Central memory CD8-positive, alpha-beta T cell (primary cell): Measurements from ENCODE around the gene DDX52.
"Not testable (repeated sequence)": the region's sequence is repeated elsewhere in the genome, so short reads cannot be mapped to it uniquely, and the experiment has no call there.

Source experiments
- ATAC-seq: fragments of 150-1000 bp; cut with Tn5 transposase; replicated peaks from 2 replicates; pipeline ENCODE4 v1.10.0; 2022; ENCODE audit warnings: mild to moderate bottlenecking, moderate FRiP score, moderate number of reproducible peaks; ENCODE audit not compliant: poor library complexity, severe bottlenecking; ENCODE audit errors: extremely low read depth
- DNase-seq, 2 donors: peaks; one replicate each; pipeline ENCODE4 v3.0.0; 2021; ENCODE audit warnings: low spot score in 2 of 2
- H3K27ac Mint-ChIP-seq: one replicate; pipeline ENCODE4 v1.8.0; 2022; ENCODE audit warnings: low read depth, mild to moderate bottlenecking, moderate library complexity, mixed read lengths
- H3K27me3 Mint-ChIP-seq: one replicate; pipeline ENCODE4 v1.8.0; 2022; ENCODE audit warnings: mixed read lengths
- H3K36me3 Mint-ChIP-seq: one replicate; pipeline ENCODE4 v1.8.0; 2022; ENCODE audit warnings: mild to moderate bottlenecking, moderate library complexity, mixed read lengths; ENCODE audit not compliant: insufficient read depth
- H3K4me1 Mint-ChIP-seq: one replicate; pipeline ENCODE4 v1.8.0; 2022; ENCODE audit warnings: mixed read lengths
- H3K4me3 Mint-ChIP-seq: one replicate; pipeline ENCODE4 v1.8.0; 2022; ENCODE audit warnings: mild to moderate bottlenecking, moderate library complexity, mixed read lengths
- H3K9me3 Mint-ChIP-seq: one replicate; pipeline ENCODE4 v1.8.0; 2022; ENCODE audit warnings: mixed read lengths

Gene DDX52, protein sequence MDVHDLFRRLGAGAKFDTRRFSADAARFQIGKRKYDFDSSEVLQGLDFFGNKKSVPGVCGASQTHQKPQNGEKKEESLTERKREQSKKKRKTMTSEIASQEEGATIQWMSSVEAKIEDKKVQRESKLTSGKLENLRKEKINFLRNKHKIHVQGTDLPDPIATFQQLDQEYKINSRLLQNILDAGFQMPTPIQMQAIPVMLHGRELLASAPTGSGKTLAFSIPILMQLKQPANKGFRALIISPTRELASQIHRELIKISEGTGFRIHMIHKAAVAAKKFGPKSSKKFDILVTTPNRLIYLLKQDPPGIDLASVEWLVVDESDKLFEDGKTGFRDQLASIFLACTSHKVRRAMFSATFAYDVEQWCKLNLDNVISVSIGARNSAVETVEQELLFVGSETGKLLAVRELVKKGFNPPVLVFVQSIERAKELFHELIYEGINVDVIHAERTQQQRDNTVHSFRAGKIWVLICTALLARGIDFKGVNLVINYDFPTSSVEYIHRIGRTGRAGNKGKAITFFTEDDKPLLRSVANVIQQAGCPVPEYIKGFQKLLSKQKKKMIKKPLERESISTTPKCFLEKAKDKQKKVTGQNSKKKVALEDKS

DNA sequence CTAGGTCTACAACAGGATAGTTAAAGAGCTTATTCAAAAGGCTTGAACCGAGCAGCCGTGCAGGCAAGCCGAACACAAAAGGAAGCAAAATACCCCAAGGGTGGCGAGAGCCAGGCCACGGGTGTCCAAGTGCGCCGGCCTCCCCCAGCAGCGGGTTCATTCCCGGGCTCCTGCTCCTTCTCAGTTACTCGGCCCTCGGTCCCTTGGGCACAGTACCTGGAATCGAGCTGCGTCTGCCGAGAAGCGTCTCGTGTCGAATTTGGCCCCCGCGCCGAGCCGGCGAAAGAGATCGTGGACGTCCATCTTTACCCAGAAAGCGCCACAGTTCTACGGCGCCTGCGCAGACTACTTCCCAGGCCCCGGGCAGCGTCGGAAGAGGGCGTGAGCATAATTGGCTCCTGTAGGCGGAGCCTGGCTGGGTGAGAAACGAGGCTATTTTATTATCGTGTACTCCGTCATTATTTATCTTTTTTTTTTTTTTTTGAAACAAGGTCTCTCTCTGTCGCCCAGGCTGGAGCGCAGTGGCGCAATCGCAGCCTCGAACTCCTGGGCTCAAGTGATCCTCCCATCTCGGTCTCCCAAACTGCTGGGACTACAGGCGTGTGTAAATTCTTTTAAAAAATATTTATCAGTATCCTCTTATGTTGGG lies at the start of gene DDX52:
TSS of gene DDX52 (minus strand) at position 329 of the 649 bp plus-strand sequence. CDS start at position 303, 26 bp downstream.
- Mint-ChIP-seq H3K4me1 (peaks cover 27% of the 10 kb centered on the region), H3K36me3 (peaks cover 32% of the 10 kb centered on the region), H3K27me3 (peaks cover 41% of the 10 kb centered on the region), H3K9me3 (no peaks in the 10 kb centered on the region), H3K4me3 (peak within 1 kb of the TSS; percentile 86), H3K27ac (peak within 1 kb of the TSS; percentile 88)
- DNase-seq (peak; percentile 76 to 81), ATAC-seq (peak; percentile 95)

GRCh38 chr17:37691807-37692206 lies 48.6 kb upstream of the DDX52 start:
- Mint-ChIP-seq H3K36me3 (no peaks in the 10 kb centered on the region), H3K4me1 (no peaks in the 10 kb centered on the region), H3K27me3 (peaks cover 9% of the 10 kb centered on the region), H3K9me3 (no peaks in the 10 kb centered on the region), H3K27ac (no peak overlapping the region), H3K4me3 (no peak overlapping the region)
- ATAC-seq (no peak), DNase-seq (no peak)

DNA sequence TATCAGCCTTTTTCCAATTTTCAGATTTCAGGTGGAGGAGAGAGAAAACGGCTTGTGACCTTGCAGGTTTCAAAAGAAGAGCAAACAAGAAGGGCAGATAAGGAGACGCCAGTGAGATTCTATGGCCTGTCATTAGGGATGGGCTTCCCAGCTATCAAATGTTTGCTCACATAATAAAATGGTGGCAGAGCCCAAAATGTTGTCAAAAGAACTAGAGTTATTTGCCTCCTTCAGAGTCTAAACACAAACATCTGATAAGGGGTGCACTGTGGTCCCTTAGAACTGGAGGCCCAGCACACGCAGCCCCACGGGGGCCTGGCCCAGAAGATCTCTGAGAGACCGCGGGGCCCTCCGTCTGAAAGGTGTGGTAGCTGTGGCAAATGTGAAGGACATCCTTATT lies 46.1 kb upstream of the DDX52 start:
- H3K36me3 Mint-ChIP-seq: no peaks in the 10 kb centered on the region
- no peak for DNase-seq
- no peaks in the 10 kb centered on the region for H3K9me3 Mint-ChIP-seq
- H3K4me1 Mint-ChIP-seq: no peaks in the 10 kb centered on the region
- H3K27ac Mint-ChIP-seq: no peak overlapping the region
- ATAC-seq: no peak
- H3K27me3 Mint-ChIP-seq: no peaks in the 10 kb centered on the region
- no peak overlapping the region for H3K4me3 Mint-ChIP-seq

DNA sequence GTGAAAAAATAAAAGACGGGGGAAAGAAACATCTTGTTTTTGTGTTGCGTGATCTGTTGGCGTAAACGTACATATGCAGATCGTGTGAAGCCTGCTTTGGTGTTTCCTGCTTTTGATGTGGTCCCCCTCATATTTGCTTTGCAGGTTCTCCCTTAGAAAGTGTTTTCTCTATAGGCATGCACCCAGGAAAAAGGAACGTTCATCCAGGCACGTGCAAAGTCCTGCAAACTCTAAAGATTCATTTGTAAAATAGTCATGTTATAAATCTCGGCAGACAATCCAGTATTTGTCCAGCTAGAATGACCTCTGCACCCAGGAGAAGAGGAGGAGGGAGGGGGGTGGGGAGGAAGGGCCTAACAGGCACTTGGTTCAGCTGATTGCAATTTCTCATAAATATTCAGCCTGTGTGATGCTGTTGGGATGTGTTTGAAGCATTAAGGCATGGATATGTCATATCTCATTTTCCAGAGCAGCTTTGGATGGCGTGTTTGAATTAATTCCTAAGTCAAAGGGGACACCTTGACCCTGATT lies 40.3 kb upstream of the DDX52 start:
- Mint-ChIP-seq H3K9me3 (peaks cover 3% of the 10 kb centered on the region), H3K36me3 (no peaks in the 10 kb centered on the region), H3K4me3 (no peak overlapping the region), H3K27me3 (peaks cover 10% of the 10 kb centered on the region), H3K4me1 (no peaks in the 10 kb centered on the region), H3K27ac (no peak overlapping the region)
- DNase-seq (no peak), ATAC-seq (no peak)

- H3K27me3 Mint-ChIP-seq: peaks cover 25% of the 10 kb centered on the region
- DNase-seq (no peak), ATAC-seq (no peak)
- no peak overlapping the region for H3K4me3 Mint-ChIP-seq
- H3K27ac Mint-ChIP-seq: no peak overlapping the region
- peaks cover 6% of the 10 kb centered on the region for H3K9me3 Mint-ChIP-seq
- no peaks in the 10 kb centered on the region for H3K36me3 Mint-ChIP-seq
- no peaks in the 10 kb centered on the region for H3K4me1 Mint-ChIP-seq
Measured at GRCh38 chr17:37682007-37682406, 38.8 kb upstream of the DDX52 start.

DNA sequence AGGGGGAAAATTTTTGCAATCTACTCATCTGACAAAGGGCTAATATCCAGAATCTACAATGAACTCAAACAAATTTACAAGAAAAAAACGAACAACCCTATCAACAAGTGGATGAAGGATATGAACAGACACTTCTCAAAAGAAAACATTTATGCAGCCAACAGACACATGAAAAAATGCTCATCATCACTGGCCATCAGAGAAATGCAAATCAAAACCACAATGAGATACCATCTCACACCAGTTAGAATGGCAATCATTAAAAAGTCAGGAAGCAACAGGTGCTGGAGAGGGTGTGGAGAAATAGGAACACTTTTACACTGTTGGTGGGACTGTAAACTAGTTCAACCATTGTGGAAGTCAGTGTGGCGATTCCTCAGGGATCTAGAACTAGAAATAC lies 36.7 kb upstream of the DDX52 start:
- not testable (repeated sequence) for ATAC-seq, H3K36me3 Mint-ChIP-seq, H3K9me3 Mint-ChIP-seq, H3K4me3 Mint-ChIP-seq, DNase-seq, H3K4me1 Mint-ChIP-seq, H3K27ac Mint-ChIP-seq
- peaks cover 39% of the 10 kb centered on the region for H3K27me3 Mint-ChIP-seq

- peaks cover 6% of the 10 kb centered on the region for H3K9me3 Mint-ChIP-seq
- no peak overlapping the region for H3K27ac Mint-ChIP-seq
- no peak overlapping the region for H3K4me3 Mint-ChIP-seq
- H3K4me1 Mint-ChIP-seq: no peaks in the 10 kb centered on the region
- H3K27me3 Mint-ChIP-seq: peaks cover 39% of the 10 kb centered on the region
- ATAC-seq (no peak), DNase-seq (no peak)
- no peaks in the 10 kb centered on the region for H3K36me3 Mint-ChIP-seq
Measured at GRCh38 chr17:37678036-37678435, 34.8 kb upstream of the DDX52 start.

DNA sequence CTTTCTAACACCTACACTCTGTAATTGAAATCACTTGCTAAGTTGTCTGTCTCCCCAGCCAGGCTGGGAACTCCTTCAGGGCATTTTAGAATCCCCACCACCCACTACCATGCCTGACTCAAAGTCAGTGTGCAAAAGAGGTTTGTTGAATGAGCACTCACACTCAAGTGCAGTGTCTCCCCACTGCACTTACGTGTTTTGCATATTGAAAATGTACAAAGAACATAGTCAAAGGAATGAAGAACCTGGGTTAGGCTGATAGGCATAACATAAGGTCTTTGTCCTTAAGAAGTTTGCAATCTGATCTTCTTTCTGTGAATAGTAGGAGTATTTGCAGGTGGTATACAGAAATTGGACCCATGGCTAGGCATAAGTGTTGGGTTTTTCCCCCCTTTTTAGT lies 33.8 kb upstream of the DDX52 start:
- Mint-ChIP-seq H3K36me3 (no peaks in the 10 kb centered on the region), H3K4me1 (no peaks in the 10 kb centered on the region), H3K4me3 (no peak overlapping the region), H3K27me3 (peaks cover 39% of the 10 kb centered on the region), H3K27ac (no peak overlapping the region), H3K9me3 (peaks cover 6% of the 10 kb centered on the region)
- ATAC-seq (no peak), DNase-seq (no peak)

- Mint-ChIP-seq H3K4me3 (no peak overlapping the region), H3K4me1 (no peaks in the 10 kb centered on the region), H3K9me3 (peaks cover 6% of the 10 kb centered on the region), H3K27ac (no peak overlapping the region), H3K36me3 (no peaks in the 10 kb centered on the region), H3K27me3 (peaks cover 39% of the 10 kb centered on the region)
- DNase-seq: no peak
- no peak for ATAC-seq
Measured at GRCh38 chr17:37676115-37676925, 33.1 kb upstream of the DDX52 start.

DNA sequence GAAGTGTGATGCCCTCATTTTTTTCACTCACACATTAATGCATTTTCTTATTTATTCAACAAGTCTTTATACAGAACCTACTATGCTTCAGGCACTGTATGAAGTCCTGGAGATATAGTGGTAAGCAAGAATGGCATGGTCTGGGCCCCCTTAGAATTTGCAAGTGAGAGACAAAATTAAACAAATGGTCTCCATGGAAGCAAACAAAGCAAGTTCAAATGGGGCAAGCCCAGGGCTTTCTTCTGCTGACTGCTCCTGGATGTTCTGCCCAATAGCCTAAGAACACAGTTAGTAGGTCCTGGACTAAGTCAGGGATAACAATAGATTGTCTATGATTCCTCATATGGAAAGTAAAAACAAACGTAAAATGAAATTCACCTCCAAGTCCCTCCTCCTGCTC lies 31.3 kb upstream of the DDX52 start:
- DNase-seq (no peak), ATAC-seq (no peak)
- no peaks in the 10 kb centered on the region for H3K36me3 Mint-ChIP-seq
- peaks cover 39% of the 10 kb centered on the region for H3K27me3 Mint-ChIP-seq
- peaks cover 6% of the 10 kb centered on the region for H3K9me3 Mint-ChIP-seq
- H3K4me1 Mint-ChIP-seq: no peaks in the 10 kb centered on the region
- H3K4me3 Mint-ChIP-seq: no peak overlapping the region
- no peak overlapping the region for H3K27ac Mint-ChIP-seq

DNA sequence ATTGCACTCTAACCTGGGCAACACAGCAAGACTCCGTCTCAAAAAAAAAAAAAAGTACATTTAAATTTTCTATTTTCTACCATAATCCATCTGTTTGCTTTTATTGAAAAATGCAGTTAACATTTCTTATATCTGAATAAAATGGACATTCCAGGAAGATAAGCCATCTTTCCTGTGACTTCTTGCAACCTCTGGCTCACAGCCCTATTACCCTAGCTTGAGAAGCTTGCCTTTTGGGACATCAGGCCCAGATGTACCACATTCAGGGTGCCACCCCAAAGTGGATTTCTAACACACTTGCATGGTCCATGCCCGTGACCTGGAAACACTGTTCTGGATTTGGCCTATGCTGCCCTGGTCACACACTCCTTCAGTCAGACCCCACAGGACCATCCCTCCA lies 30.1 kb upstream of the DDX52 start:
- no peak for DNase-seq
- H3K4me1 Mint-ChIP-seq: no peaks in the 10 kb centered on the region
- H3K36me3 Mint-ChIP-seq: no peaks in the 10 kb centered on the region
- no peak for ATAC-seq
- peaks cover 28% of the 10 kb centered on the region for H3K27me3 Mint-ChIP-seq
- H3K9me3 Mint-ChIP-seq: peaks cover 2% of the 10 kb centered on the region
- no peak overlapping the region for H3K27ac Mint-ChIP-seq
- H3K4me3 Mint-ChIP-seq: no peak overlapping the region

- no peaks in the 10 kb centered on the region for H3K9me3 Mint-ChIP-seq
- no peak overlapping the region for H3K4me3 Mint-ChIP-seq
- DNase-seq (no peak), ATAC-seq (no peak)
- H3K4me1 Mint-ChIP-seq: no peaks in the 10 kb centered on the region
- H3K27me3 Mint-ChIP-seq: peaks cover 20% of the 10 kb centered on the region
- no peak overlapping the region for H3K27ac Mint-ChIP-seq
- no peaks in the 10 kb centered on the region for H3K36me3 Mint-ChIP-seq
Measured at GRCh38 chr17:37672548-37673078, 29.4 kb upstream of the DDX52 start.
